ENCODE measurements around the gene ACO2.
A peak's percentile ranks its signal among the peaks of the same experiment; 100 is the strongest.
"Not testable (repeated sequence)": the region's sequence is repeated elsewhere in the genome, so short reads cannot be mapped to it uniquely, and the experiment has no call there.

The ACO2 gene

GRCh38 chr22:41539146-41540005 is 70.5 kb downstream of the ACO2 start:
- no peak for DNase-seq (ENCODE audit: low read depth in 1 of 2, low spot score in 1 of 2)

GRCh38 chr22:41540006-41540315 is 71.0 kb downstream of the ACO2 start:
- no peak for DNase-seq (ENCODE audit: low read depth in 1 of 2, low spot score in 1 of 2)

GRCh38 chr22:41540365-41540764 is 71.4 kb downstream of the ACO2 start:
- DNase-seq (ENCODE audit: low read depth in 1 of 2, low spot score in 1 of 2): no peak

GRCh38 chr22:41541484-41541883 is 72.6 kb downstream of the ACO2 start:
- no peak for DNase-seq (ENCODE audit: low read depth in 1 of 2, low spot score in 1 of 2)

GRCh38 chr22:41542224-41542623 is 73.3 kb downstream of the ACO2 start:
- DNase-seq (ENCODE audit: low read depth in 1 of 2, low spot score in 1 of 2): no peak

- DNase-seq (ENCODE audit: low read depth in 1 of 2, low spot score in 1 of 2): peak; percentile 93 to 95
These were observed 75.1 kb downstream of the ACO2 start, which contains the start of gene POLR3H for GRCh38 chr22:41543854-41544670. Gene POLR3H (minus strand): TSS chr22:41544470. CDS start chr22:41544101, 369 bp downstream.

- no peak for DNase-seq (ENCODE audit: low read depth in 1 of 2, low spot score in 1 of 2)
These were observed 76.0 kb downstream of the ACO2 start for GRCh38 chr22:41544671-41545476.

GRCh38 chr22:41548830-41549211 is 79.9 kb downstream of the ACO2 start:
- no peak for DNase-seq (ENCODE audit: low read depth in 1 of 2, low spot score in 1 of 2)

GRCh38 chr22:41550952-41551491 is 82.1 kb downstream of the ACO2 start:
- no peak for DNase-seq (ENCODE audit: low read depth in 1 of 2, low spot score in 1 of 2)

GRCh38 chr22:41551877-41552582 is 83.1 kb downstream of the ACO2 start:
- DNase-seq (ENCODE audit: low read depth in 1 of 2, low spot score in 1 of 2): no peak

- no peak for DNase-seq (ENCODE audit: low read depth in 1 of 2, low spot score in 1 of 2)
These were observed 86.5 kb downstream of the ACO2 start for GRCh38 chr22:41555325-41555982.

GRCh38 chr22:41556561-41556960 is 87.6 kb downstream of the ACO2 start:
- no peak for DNase-seq (ENCODE audit: low read depth in 1 of 2, low spot score in 1 of 2)

GRCh38 chr22:41557401-41558240 is 88.7 kb downstream of the ACO2 start:
- DNase-seq (ENCODE audit: low read depth in 1 of 2, low spot score in 1 of 2): no peak

- not testable (repeated sequence) for DNase-seq (ENCODE audit: low read depth in 1 of 2, low spot score in 1 of 2)
These were observed 89.3 kb downstream of the ACO2 start for GRCh38 chr22:41558241-41558630.

- no peak for DNase-seq (ENCODE audit: low read depth in 1 of 2, low spot score in 1 of 2)
These were observed 91.2 kb downstream of the ACO2 start for GRCh38 chr22:41560095-41560471.

GRCh38 chr22:41561335-41561734 is 92.4 kb downstream of the ACO2 start:
- no peak for DNase-seq (ENCODE audit: low read depth in 1 of 2, low spot score in 1 of 2)

- no peak for DNase-seq (ENCODE audit: low read depth in 1 of 2, low spot score in 1 of 2)
These were observed 92.9 kb downstream of the ACO2 start for GRCh38 chr22:41561788-41562187.

GRCh38 chr22:41562461-41562860 is 93.5 kb downstream of the ACO2 start:
- DNase-seq (ENCODE audit: low read depth in 1 of 2, low spot score in 1 of 2): no peak

- no peak for DNase-seq (ENCODE audit: low read depth in 1 of 2, low spot score in 1 of 2)
These were observed 94.3 kb downstream of the ACO2 start for GRCh38 chr22:41563051-41563711.

All from activated T-helper 1 cell treated with anti-CD3 and anti-CD28 coated beads, Interleukin-2, amount 50 U/mL, for 16 hours (primary cell).